ENCODE measurements around the gene AFF3.

Gene AFF3

DNA sequence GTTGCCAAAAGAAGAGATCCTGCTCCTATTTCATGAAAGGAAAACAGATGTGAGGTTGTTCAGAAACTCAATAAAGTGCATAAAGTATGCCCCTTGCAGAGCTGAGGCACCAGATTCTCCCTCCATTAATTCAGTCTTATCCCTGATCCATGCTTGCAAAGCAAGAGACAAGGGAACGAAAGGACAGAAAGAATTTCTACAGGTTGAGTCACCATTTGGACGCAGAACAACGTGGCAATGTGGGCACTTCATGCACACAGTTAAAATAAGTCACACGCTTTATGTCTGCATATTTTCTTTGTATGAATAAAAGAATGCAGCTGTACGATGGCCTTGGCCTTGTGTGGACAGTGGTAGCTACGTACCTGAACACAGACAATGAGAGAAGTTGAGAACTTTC lies 330.8 kb downstream of the AFF3 start:
- no peak for DNase-seq

- DNase-seq: no peak
These were observed 332.2 kb downstream of the AFF3 start for GRCh38 chr2:99810225-99810624.

DNA sequence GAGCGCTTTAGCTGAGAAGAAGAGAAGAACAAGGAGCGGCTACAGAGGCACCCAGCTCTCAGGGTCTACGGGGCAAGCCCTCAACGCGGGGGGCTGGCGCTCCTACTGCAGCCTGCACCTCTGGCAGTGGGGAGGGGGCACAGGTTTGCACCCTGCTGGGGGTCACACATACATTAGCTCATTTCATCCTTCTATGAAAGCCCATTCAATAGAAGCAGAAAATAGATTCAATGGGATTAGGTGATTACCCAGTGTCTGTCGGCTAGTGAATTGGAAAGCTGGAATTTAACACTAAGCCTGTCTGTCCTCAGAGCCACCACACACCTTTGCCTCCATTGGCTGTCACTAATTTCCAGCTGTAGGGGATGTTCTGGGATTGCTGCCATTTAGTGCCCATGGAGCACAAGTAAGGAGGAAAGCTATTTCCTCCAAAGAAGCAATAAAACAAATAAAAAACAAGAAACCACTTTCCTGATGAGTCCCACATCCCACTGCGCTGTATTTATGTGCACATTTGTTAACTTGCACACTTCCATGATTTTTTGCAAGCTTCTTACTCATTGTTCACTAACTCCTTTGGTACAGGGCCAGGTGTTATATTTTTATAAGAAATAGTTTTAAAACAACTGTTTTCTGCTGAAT lies 333.0 kb downstream of the AFF3 start:
- no peak for DNase-seq

GRCh38 chr2:99808361-99809200 lies 333.8 kb downstream of the AFF3 start:
- DNase-seq: no peak

- no peak for DNase-seq
These were observed 335.6 kb downstream of the AFF3 start for GRCh38 chr2:99806758-99807157.

DNA sequence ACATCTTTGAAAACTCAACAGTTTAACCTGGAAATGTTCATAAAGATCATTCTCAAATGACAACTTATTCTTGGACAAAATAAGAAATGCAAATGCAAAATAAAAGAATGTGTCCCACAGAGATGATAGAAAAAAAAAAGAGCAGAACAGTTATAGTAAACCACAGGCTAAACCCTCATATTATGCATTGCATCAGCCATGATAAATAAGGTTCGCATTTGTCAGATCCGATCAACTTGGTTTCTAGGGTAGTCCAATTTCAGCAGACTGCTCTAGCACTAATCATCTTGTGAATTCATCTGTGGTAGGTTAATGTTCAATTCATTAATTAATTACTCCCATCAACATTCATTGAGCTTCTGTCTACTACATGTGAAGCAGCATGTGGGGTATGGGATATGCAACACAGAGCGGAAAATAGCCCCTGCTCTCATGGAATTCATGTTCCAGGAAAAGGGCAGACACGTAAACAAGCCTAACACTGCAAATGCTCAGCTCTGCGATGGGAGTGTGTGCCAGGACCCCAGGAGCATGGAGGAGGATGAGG lies 336.4 kb downstream of the AFF3 start:
- DNase-seq: no peak

DNA sequence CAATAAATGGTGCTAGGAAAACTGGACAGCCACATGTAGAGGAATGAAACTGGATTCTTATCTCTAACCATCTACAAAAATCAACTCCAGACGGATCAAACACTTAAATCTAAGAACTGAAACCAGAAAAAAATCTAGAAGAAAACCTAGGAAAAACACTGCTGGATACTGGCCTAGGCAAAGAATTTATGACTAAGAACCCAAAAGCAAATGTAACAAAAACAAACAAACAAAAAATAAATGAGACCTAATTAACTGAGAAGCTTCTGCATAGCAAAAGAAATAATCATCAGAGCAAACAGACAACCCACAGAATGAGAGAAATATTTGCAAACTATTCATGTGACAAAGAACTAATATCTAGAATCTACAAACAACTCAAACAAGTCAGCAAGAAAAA lies 338.5 kb downstream of the AFF3 start:
- no peak for DNase-seq

DNA sequence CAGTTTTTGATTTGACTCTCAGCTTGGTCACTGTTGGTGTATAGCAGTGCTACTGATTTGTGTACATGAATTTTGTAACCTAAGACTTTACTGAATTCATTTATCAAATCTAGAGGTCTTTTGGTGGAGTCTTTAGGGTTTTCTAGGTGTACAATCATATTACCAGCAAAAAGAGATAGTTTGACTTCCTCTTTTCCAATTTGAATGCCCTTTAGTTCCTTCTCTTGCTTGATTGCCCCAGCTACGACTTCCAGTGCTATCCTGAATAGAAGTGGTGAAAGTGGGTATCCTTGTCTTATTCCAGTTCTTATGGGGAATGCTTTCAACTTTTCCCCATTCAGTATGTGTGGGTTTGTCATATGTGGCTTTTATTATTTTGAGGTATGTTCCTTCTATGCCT lies 339.7 kb downstream of the AFF3 start:
- no peak for DNase-seq

DNA sequence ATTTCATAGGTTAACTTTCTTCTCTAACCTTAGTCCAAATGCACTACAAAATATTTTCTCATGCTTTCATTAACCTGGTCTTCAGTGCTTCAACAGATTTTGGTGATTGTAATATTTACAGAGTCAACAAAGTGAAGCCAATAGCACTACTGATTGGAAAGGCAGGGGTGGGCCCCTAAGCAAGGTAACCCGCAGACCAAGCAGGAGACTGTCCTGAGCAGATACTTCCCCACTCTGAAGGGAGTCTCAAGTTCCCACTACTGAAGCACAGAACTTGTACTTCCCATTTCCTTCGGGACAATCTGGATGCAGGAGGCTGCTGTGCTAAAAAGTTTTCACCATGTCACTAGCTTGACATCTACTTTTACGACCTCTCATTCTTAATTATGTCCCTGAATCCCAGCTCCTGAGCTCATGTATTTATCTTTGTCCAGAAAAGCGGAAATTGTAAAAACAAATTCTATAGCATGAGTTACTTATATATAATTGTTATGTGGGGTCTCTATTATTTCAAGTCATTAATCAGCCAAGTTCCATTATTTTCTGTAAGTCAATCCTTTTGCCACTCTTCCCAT lies 341.0 kb downstream of the AFF3 start:
- DNase-seq: no peak

DNA sequence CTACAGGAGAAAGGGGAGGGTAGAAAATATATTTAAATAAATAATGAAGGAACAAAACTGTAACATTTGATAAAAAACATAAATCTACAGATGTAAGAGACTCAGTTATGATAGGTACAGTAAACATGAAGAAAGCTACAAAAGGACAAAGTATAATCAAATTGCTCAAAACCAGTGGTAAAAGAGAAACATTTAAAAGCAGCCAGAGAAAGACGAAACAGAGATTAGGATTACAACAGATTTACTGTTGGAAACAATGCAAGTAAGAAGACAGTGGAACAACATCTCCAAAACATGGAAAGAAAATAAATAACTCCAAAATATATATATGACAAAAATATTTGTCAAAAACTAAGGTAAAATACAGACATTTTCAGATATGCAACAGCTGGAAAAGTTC lies 344.9 kb downstream of the AFF3 start:
- DNase-seq: no peak

- DNase-seq: no peak
These were observed 348.0 kb downstream of the AFF3 start for GRCh38 chr2:99794414-99794813.

DNA sequence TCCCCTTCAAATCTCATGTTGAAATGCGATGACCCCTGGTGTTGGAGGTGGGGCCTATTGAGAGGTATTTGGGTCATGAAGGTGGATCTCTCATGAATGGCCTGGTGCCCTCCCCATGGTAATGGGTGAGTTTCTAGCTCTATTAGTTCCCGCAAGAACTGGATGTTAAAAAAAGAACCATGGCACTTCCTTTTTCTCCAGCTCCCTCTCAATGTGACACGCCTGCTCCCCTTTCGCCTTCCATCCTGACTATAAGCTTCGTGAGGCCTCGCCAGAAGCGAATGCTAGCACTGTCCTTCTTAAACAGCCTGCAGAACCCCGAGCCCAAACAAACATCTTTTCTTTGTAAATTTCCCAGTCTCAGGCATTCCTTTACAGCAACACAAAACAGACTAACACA lies 349.4 kb downstream of the AFF3 start:
- no peak for DNase-seq

GRCh38 chr2:99789849-99790248 lies 352.5 kb downstream of the AFF3 start:
- DNase-seq: no peak

DNA sequence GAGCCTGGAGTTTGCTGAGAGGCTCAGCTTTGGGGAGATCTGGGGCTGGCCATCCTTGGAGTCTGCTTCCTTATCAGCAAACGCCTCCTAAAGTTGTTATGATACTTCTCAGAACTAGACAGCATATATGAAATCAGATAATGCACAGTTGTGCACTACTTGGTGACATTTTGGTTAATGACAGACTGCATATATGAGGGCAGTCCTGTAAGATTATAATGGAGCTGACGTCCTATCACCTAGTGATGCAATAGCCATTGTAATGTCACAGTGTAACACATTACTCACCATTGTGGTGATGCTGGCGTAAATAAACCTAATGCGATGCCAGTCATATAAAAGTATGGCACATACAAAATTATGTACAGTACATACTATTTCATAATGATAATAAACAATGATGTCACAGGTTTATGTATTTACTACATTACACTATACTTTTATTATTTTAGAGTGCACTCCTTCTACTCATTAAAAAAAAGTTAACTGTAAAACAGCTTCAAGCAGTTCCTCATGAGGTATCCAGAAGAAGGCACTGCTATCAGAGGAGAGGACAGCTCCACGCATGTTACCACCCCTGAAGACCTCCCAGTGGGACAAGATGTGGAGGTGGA lies 354.5 kb downstream of the AFF3 start:
- DNase-seq: no peak

DNA sequence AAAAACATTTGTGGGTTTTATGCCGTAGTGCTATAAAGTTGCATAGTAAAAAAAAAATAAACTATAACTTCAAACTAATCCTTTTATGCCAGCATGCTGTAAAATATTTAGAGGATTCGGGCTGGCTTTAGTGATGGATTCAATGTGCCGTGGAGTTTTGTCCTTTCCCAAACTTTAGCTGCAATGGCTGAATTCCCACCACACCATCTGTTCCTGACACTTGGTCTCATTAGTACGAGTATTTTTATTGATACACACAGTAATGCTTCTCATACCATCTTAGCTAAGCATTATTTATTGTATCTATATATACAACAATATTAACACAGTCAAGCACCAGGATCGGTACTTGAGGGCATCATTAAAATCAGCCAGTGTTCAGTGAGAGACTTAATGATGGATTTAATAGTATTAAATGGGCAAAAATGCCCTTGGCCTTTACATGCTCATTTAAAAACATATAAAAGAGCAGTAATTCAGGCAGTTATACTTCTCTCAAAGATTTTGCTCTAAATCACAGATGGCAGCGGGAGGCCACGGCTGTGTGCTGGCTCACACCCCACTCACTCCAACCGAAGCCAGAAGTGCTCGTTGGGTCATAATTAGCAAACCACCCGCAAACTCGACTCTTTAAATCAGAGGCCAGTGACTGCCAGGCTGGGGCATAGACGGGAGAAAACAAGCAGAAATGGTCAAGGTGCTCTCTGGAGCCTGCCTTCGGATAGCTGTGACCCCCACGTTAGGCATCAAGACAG lies 355.6 kb downstream of the AFF3 start:
- no peak for DNase-seq

DNA sequence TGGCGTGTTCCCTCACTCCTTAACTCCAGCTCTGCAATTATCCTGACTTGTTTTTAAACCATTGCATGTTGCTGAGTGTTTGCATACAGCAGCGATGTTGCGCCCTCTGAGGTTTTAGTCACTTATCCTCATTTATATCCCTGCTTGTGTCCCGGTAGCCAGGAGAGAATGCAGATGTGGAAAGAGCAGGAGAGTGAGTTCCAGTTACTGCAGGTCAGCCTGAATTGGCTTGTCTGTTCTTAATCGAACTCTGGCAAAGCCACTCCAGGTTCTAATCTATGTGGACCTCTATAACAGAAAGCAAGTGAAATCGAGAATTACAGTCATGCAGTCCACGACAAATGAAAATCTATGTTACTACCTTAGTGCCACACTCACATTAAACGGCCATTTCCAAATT lies 357.4 kb downstream of the AFF3 start:
- no peak for DNase-seq

GRCh38 chr2:99784282-99784681 lies 358.1 kb downstream of the AFF3 start:
- DNase-seq: no peak

GRCh38 chr2:99780276-99780675 lies 362.1 kb downstream of the AFF3 start:
- DNase-seq: no peak

GRCh38 chr2:99779276-99779675 lies 363.1 kb downstream of the AFF3 start:
- no peak for DNase-seq

DNA sequence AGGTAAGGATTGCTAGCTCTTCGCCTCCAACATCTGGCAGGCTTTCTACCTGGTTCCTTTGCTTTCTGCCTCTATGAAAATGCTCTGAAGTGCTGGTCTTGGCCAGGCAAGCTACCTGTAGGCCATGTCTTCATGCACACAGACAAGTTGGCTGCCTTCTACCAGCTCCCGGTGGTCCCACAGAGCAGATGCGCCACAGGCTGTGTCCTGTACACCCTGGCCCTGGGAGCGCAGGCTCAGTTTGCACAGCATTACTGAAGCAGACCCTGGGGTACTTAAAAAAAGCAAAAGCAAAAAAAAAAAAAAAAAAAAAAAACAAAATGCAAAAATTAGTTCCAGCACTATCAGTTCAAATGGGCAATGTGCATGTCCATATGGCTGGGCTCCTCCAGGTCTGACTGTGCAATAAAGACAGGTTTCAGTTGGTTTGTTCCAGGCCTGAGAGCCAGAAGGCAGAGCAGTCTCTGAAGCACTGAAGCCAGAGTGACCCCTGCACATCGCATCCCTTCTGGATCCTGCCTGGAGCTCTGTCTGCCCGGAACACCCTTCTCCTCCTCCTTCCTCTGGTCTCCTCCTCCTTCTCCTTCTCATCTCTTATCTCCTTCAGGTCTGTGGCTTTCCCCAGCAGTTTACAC lies 364.6 kb downstream of the AFF3 start:
- DNase-seq: no peak

- DNase-seq: no peak
These were observed 365.3 kb downstream of the AFF3 start for GRCh38 chr2:99776906-99777646.

Measured in stimulated activated naive CD4-positive, alpha-beta T cell (primary cell).